Spleen (tissue), 11 donors: Measurements from ENCODE around the gene FOXL3. TPM values are rescaled to one million over a fixed set of nuclear protein-coding genes. Genes with fewer than 3 reads are reported as not detected.

Source experiments
- DNase-seq: peaks from one replicate; pipeline ENCODE4 v3.0.0-alpha.2; 2020
- H3K27ac ChIP-seq, 8 donors: fragments of 200-600 bp; sonication (generic) in 7 of 8; 1 replicate in 4 of 8; 2 replicates in 4 of 8; pipeline versions ENCODE4 v1.5.0 to v1.8.0; 2016 to 2021; ENCODE audit warnings: inconsistent platforms in 4 of 8, mild to moderate bottlenecking in 4 of 8, moderate library complexity in 1 of 8
- H3K27me3 ChIP-seq, 7 donors: fragments of 200-600 bp; sonication (generic) in 6 of 7; replicated peaks in 1 of 7; 1 replicate in 4 of 7; 2 replicates in 3 of 7; pipeline versions ENCODE4 v1.5.0 to v1.8.0; 2016 to 2021; ENCODE audit warnings: inconsistent platforms in 3 of 7, mild to moderate bottlenecking in 1 of 7
- H3K36me3 ChIP-seq, 6 donors: fragments of 200-600 bp; sonication (generic) in 5 of 6; 1 replicate in 4 of 6; 2 replicates in 2 of 6; pipeline versions ENCODE4 v1.5.0 to v1.8.0; 2016 to 2021; ENCODE audit warnings: inconsistent platforms in 2 of 6
- H3K4me1 ChIP-seq, 6 donors: fragments of 200-600 bp; sonication (generic) in 5 of 6; 1 replicate in 3 of 6; 2 replicates in 3 of 6; pipeline versions ENCODE4 v1.5.0 to v1.8.0; 2016 to 2021; ENCODE audit warnings: inconsistent platforms in 3 of 6
- H3K4me3 ChIP-seq, 8 donors: fragments of 200-600 bp; sonication (generic) in 7 of 8; 1 replicate in 4 of 8; 2 replicates in 4 of 8; pipeline versions ENCODE4 v1.5.0 to v1.8.0; 2016 to 2021; ENCODE audit warnings: inconsistent platforms in 4 of 8, mild to moderate bottlenecking in 4 of 8, moderate library complexity in 2 of 8
- H3K9me3 ChIP-seq, 8 donors: fragments of 200-600 bp; sonication (generic) in 7 of 8; 1 replicate in 4 of 8; 2 replicates in 4 of 8; pipeline versions ENCODE4 v1.5.0 to v1.8.0; 2016 to 2021; ENCODE audit warnings: inconsistent platforms in 4 of 8
- POLR2A ChIP-seq, 3 donors: fragments of 450-650 bp; IDR thresholded peaks; one replicate each; pipeline ENCODE4 v1.5.1; 2017; ENCODE audit warnings: antibody characterized with exemption in 3 of 3, mild to moderate bottlenecking in 1 of 3
- POLR2AphosphoS5 ChIP-seq, 3 donors: sonication (generic); formaldehyde crosslinking; IDR thresholded peaks; one replicate each; pipeline ENCODE4 v1.5.1; 2017; ENCODE audit warnings: antibody characterized with exemption in 3 of 3
- WGBS, 5 donors: extraction: QIAGEN DNeasy Blood & Tissue Kit in 3 of 5; methylation state at CpG; one replicate each; pipeline versions ENCODE4 v1.1.5 to v1.1.7; 2013 to 2018; 5-methylcytosine and 5-hydroxymethylcytosine counted together
- intact Hi-C: fragments of 100-400 bp; cut with DNase I; formaldehyde crosslinking; loops from one replicate; pipeline ENCODE4 v1.15.0; 2023; ENCODE audit warnings: low total_unique reads
- polyA plus RNA-seq, 3 donors: library from polyadenylated mRNA; stranded (reverse); fragments of 200-250 nt; gene quantifications; one replicate each; pipeline ENCODE4 v1.2.1, GENCODE V29; 2013
- total RNA-seq, 7 donors: library from RNA; depleted of rRNA in 3 of 7; stranded (reverse); fragments of >200 nt in 3 of 7; fragmentation: NEBNext Ultra II Directional in 4 of 7; extraction: Animal tissue kit (Norgen Biotek cat#: 25700) in 4 of 7; gene quantifications; one replicate each; pipeline versions ENCODE4 v1.1.0 to v1.2.1, GENCODE V29; 2016 to 2021
- TF ChIP-seq, protein P1 (sequence below), 11 experiments: fragments of 200-600 bp in 7 of 11; fragments of 450-650 bp in 4 of 11; sonication (generic) in 4 of 11; IDR thresholded peaks in 8 of 11; conservative IDR thresholded peaks in 3 of 11; 1 replicate in 7 of 11; 2 replicates in 4 of 11; pipeline versions ENCODE4 v1.4.0 to v1.8.0; 2016 to 2021; ENCODE audit warnings: antibody characterized with exemption in 11 of 11, inconsistent platforms in 4 of 11, mild to moderate bottlenecking in 1 of 11
- donor health status: healthy with polysubstance abuse.
- donor health status: DM: no; HTN: no; CAD: no; lungs with moderate emphysema.
- donor health status: DM: no; HTN: no; CAD: no.
- donor health status: Bipolar disorder and iron deficiency.
- donor health status: healthy.
- donor health status: DM: no; HTN: no; CAD: no.
- donor health status: DM: yes; HTN: yes; CAD: no.

The FOXL3 gene
- total and polyA plus RNA-seq, 10 donors, result not detected

DNA sequence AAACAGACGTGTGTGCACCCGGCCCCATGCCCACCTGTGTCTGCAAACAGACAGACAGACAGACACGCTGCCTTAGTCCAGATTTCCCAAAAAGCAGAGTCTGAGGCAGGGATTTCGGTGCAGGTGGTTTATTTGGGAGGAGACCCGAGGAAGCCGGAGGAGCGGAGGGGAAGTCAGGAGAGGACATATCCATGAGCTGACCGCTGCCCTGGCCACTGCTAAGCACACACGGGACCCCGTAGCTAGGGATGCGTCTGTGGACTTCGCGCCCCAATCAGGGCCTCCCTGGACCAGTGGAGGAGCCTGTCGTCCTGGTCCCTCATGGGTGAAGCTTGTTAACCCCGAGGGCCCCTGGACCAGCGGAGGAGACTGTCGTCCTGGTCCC lies 47.6 kb downstream of the FOXL3 start:
- peaks cover 0 to 11% (median 10%) of the 10 kb centered on the region in 6 donors for H3K4me1 ChIP-seq
- 81 to 89% (median 88%) methylated on average over 8 to 17 of the region's 17 CpGs for WGBS, 5 donors
- intact Hi-C loops, result loop anchor here (10.0 kb wide), 1 partner anchor 297 kb away; no protein-coding TSS in a partner anchor
- DNase-seq, result no peak
- H3K36me3 ChIP-seq, result no peaks in the 10 kb centered on the region
- H3K4me3 ChIP-seq, result no peak overlapping the region
- TF ChIP-seq POLR2A (IDR thresholded peaks at IDR 0.05) (no peak), POLR2AphosphoS5 (IDR thresholded peaks at IDR 0.05) (no peak)
- TF ChIP-seq, protein P1, sequence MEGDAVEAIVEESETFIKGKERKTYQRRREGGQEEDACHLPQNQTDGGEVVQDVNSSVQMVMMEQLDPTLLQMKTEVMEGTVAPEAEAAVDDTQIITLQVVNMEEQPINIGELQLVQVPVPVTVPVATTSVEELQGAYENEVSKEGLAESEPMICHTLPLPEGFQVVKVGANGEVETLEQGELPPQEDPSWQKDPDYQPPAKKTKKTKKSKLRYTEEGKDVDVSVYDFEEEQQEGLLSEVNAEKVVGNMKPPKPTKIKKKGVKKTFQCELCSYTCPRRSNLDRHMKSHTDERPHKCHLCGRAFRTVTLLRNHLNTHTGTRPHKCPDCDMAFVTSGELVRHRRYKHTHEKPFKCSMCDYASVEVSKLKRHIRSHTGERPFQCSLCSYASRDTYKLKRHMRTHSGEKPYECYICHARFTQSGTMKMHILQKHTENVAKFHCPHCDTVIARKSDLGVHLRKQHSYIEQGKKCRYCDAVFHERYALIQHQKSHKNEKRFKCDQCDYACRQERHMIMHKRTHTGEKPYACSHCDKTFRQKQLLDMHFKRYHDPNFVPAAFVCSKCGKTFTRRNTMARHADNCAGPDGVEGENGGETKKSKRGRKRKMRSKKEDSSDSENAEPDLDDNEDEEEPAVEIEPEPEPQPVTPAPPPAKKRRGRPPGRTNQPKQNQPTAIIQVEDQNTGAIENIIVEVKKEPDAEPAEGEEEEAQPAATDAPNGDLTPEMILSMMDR (IDR thresholded peaks at IDR 0.05 in 8 of 11, conservative IDR thresholded peaks at IDR 0.05 in 3 of 11), result no peak
- no peaks in the 10 kb centered on the region for H3K9me3 ChIP-seq
- no peak overlapping the region for H3K27ac ChIP-seq
- H3K27me3 ChIP-seq, result peaks cover 0 to 17% (median 0%) of the 10 kb centered on the region in 7 donors

DNA sequence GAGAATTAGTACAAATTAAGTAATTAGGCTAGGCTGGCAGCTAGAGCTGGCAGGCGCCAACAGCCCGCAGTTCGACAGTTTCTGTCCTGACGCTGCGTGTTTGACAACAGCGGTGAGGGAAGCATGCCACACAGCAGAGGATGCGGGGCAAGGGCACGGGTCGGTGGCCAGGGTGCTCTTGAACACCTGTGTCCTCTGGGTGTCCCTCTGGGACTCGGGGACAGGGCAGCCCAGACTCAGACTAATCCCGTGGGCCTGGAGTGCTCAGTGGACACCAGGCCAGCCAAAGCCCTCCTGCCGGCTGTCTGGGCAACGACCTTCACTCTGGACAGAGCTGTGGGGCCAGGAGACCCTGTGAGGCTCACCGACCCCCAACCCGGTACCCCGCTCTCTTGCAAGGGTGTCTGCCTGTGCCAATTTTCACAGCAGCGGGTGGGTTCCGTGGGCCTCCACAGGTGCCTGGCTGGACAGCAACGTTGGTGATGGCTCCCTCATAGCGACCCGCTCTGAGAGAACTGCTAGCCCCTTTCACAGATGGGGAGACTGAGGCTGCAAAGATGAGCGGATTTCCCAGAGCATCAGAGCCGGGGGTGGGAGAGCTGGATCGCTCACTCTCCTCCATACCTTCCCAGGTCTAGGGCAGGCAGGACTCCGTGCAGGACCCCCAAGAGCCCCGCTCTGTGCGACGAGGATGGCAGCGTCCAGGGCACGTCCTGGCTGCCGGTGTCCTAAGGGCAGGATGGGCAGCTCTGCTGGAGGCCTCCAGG lies 48.5 kb downstream of the FOXL3 start:
- H3K9me3 ChIP-seq, result no peaks in the 10 kb centered on the region
- 89 to 92% (median 91%) methylated on average over 22 to 31 of the region's 31 CpGs for WGBS, 5 donors
- no peak for TF ChIP-seq POLR2AphosphoS5 (IDR thresholded peaks at IDR 0.05)
- no peak for TF ChIP-seq POLR2A (IDR thresholded peaks at IDR 0.05)
- TF ChIP-seq, protein P1 (IDR thresholded peaks at IDR 0.05 in 8 of 11, conservative IDR thresholded peaks at IDR 0.05 in 3 of 11), result no peak
- peaks cover 0 to 10% (median 0%) of the 10 kb centered on the region in 7 donors for H3K27me3 ChIP-seq
- intact Hi-C loops, result loop anchor here (10.0 kb wide), 1 partner anchor 296 kb away; no protein-coding TSS in a partner anchor
- H3K4me1 ChIP-seq, result peaks cover 0 to 2% (median under 1%) of the 10 kb centered on the region in 6 donors
- H3K4me3 ChIP-seq, result no peak overlapping the region
- no peak overlapping the region for H3K27ac ChIP-seq
- H3K36me3 ChIP-seq, result no peaks in the 10 kb centered on the region
- peak; percentile 64 for DNase-seq

DNA sequence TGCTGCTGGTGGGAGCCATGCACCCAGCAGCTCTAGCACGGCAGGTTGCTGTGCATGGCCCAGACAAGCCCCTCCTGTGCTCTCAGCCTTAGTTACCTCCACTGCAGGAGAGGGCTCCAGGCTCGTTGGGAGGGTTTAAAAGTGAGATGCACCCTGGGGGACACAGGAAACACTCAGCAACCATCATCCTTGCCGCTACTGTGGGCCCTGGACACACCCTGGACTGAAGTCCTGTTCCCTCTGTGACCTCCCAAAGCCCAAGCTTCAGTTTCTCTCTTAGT lies 49.0 kb downstream of the FOXL3 start:
- no peaks in the 10 kb centered on the region for H3K36me3 ChIP-seq
- TF ChIP-seq, protein P1 (IDR thresholded peaks at IDR 0.05 in 8 of 11, conservative IDR thresholded peaks at IDR 0.05 in 3 of 11), result no peak
- TF ChIP-seq POLR2AphosphoS5 (IDR thresholded peaks at IDR 0.05), result no peak
- TF ChIP-seq POLR2A (IDR thresholded peaks at IDR 0.05), result no peak
- intact Hi-C loops, result loop anchor here (10.0 kb wide), 1 partner anchor 296 kb away; no protein-coding TSS in a partner anchor
- H3K27me3 ChIP-seq, result peaks cover 0 to 10% (median 0%) of the 10 kb centered on the region in 7 donors
- H3K27ac ChIP-seq, result no peak overlapping the region
- 69 to 89% (median 71%) methylated on average over 1 to 3 of the region's 3 CpGs for WGBS, 5 donors
- no peaks in the 10 kb centered on the region for H3K9me3 ChIP-seq
- H3K4me1 ChIP-seq, result no peaks in the 10 kb centered on the region
- no peak for DNase-seq
- H3K4me3 ChIP-seq, result no peak overlapping the region

DNA sequence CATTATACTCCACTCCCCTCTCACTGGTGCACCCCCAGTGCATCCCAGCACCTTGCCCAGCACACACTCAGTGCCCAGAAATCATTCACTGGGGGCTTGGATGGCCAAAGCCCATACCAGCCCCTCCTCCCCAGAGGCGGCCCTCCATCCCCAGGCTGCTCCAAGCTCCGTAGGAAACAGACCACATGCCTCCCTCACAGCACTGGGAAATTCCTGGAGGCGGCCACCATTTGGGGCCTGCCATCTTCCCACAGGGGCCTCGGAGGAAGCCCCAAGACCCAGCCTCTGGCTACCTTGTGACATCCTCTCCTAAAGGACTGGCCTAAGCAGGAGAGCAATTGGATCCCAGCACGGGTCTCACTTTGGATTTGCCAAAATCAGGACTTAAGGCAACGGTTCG lies 49.7 kb downstream of the FOXL3 start:
- Histone ChIP-seq H3K4me1 (no peaks in the 10 kb centered on the region), H3K4me3 (no peak overlapping the region), H3K27me3 (peaks cover 0 to 10% (median 0%) of the 10 kb centered on the region in 7 donors), H3K9me3 (no peaks in the 10 kb centered on the region), H3K27ac (no peak overlapping the region), H3K36me3 (no peaks in the 10 kb centered on the region)
- TF ChIP-seq POLR2A (IDR thresholded peaks at IDR 0.05), result no peak
- WGBS, 5 donors, result 80 to 93% (median 85%) methylated on average over 7 of the region's 7 CpGs
- intact Hi-C loops, result loop anchor here (10.0 kb wide), 1 partner anchor 295 kb away; no protein-coding TSS in a partner anchor
- no peak for DNase-seq
